ENCODE results near the gene LYAR. TPM values are rescaled to one million over a fixed set of nuclear protein-coding genes. Genes with fewer than 3 reads are reported as not detected.

The LYAR gene
- total RNA-seq, 4 donors from 2014 or later = 13.7 to 21.3 (median 17.2) TPM

DNA sequence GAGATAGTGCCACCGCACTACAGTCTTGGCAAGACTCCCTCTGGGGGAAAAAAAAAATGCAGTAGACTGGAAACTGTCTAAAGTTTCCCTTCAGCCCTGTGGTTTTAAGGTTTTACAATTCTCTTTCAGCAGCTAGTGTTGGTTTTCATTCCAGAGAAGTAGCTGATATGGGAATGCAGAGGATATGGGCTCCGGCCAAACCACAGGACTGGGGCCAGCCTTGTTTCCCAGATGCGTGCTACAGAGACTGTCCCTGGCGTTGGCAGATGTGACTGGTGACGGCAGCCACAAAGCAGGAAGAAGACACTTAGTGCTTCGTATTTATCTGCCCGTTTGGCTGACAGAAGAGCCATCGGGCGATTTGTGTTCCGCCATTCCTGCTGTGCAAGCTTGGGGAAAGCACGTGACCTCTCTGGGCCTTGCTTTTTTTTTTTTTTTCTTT is 43.3 kb upstream of the LYAR start:
- Histone ChIP-seq H3K9me3 (peaks cover 0 to 10% (median 0%) of the 10 kb centered on the region in 3 donors), H3K36me3 (no peaks in the 10 kb centered on the region), H3K4me3 (no peak overlapping the region), H3K4me1 (no peaks in the 10 kb centered on the region), H3K27ac (no peak overlapping the region), H3K27me3 (peaks cover 28% of the 10 kb centered on the region)
- ATAC-seq = no peak
- TF ChIP-seq EP300 (IDR thresholded peaks at IDR 0.05) = no peak
- no peak for TF ChIP-seq POLR2A (IDR thresholded peaks at IDR 0.05)
- no peak for TF ChIP-seq POLR2AphosphoS5 (IDR thresholded peaks at IDR 0.05)
- TF ChIP-seq, protein P1, sequence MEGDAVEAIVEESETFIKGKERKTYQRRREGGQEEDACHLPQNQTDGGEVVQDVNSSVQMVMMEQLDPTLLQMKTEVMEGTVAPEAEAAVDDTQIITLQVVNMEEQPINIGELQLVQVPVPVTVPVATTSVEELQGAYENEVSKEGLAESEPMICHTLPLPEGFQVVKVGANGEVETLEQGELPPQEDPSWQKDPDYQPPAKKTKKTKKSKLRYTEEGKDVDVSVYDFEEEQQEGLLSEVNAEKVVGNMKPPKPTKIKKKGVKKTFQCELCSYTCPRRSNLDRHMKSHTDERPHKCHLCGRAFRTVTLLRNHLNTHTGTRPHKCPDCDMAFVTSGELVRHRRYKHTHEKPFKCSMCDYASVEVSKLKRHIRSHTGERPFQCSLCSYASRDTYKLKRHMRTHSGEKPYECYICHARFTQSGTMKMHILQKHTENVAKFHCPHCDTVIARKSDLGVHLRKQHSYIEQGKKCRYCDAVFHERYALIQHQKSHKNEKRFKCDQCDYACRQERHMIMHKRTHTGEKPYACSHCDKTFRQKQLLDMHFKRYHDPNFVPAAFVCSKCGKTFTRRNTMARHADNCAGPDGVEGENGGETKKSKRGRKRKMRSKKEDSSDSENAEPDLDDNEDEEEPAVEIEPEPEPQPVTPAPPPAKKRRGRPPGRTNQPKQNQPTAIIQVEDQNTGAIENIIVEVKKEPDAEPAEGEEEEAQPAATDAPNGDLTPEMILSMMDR (IDR thresholded peaks at IDR 0.05) = no peak
- 51 to 80% methylated on average over 8 to 11 of the region's 11 CpGs for WGBS, 2 donors (ENCODE audit: low coverage in 1 of 2)

DNA sequence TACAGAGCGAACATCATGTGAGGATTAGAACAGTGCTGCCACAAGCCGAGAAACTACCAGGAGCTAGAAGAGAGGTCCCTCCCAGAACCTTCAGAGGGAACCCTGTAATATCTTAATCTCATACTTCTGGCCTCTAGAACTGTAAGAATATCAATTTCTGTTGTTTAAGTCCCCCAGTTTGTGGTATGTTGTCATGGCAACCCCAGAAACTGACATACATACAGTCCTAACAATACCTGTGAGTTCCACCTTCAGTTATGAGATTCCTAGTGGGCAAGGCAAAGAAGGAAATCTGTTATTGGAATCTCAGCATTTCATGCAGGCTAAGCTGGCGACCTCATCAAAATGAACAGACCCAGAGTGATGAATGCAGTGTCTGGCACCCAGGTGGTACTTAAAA is 42.6 kb upstream of the LYAR start:
- WGBS, 2 donors (ENCODE audit: low coverage in 1 of 2) = 29 to 70% methylated on average over 1 of the region's 3 CpGs
- TF ChIP-seq, protein P1 (IDR thresholded peaks at IDR 0.05) = no peak
- no peak for TF ChIP-seq POLR2A (IDR thresholded peaks at IDR 0.05)
- no peak for TF ChIP-seq POLR2AphosphoS5 (IDR thresholded peaks at IDR 0.05)
- TF ChIP-seq EP300 (IDR thresholded peaks at IDR 0.05) = no peak
- ATAC-seq = no peak
- Histone ChIP-seq H3K36me3 (no peaks in the 10 kb centered on the region), H3K4me1 (no peaks in the 10 kb centered on the region), H3K27ac (no peak overlapping the region), H3K27me3 (peaks cover 35% of the 10 kb centered on the region), H3K9me3 (peaks cover 0 to 15% (median 0%) of the 10 kb centered on the region in 3 donors), H3K4me3 (no peak overlapping the region)

DNA sequence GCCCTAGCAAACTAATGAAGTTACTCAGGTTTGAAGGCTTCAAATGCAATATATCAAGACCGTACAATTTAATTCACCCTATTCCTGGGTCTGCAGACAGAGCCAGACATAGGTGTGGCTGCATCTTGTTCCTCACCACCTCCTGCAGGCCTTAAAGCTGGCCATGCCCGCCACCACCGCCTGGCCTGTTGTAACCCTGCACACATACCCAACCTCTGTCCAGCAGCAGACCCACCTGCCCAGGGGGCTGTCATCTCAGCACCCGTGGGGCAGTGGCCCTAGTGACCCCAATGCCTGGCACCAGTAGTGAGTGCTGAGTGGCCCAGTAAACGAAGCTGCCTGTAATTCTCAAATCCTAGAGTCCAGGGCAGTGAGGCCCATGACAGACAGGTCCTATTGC is 40.8 kb upstream of the LYAR start:
- peaks cover 33% of the 10 kb centered on the region for H3K27me3 ChIP-seq
- TF ChIP-seq, protein P1 (IDR thresholded peaks at IDR 0.05) = no peak
- TF ChIP-seq POLR2AphosphoS5 (IDR thresholded peaks at IDR 0.05) (no peak), POLR2A (IDR thresholded peaks at IDR 0.05) (no peak), EP300 (IDR thresholded peaks at IDR 0.05) (no peak)
- no peak overlapping the region for H3K4me3 ChIP-seq
- no peak for ATAC-seq
- peaks cover 0 to 15% (median 0%) of the 10 kb centered on the region in 3 donors for H3K9me3 ChIP-seq
- 83 to 88% methylated on average over 3 of the region's 5 CpGs for WGBS, 2 donors (ENCODE audit: low coverage in 1 of 2)
- H3K4me1 ChIP-seq = no peaks in the 10 kb centered on the region
- H3K36me3 ChIP-seq = no peaks in the 10 kb centered on the region
- no peak overlapping the region for H3K27ac ChIP-seq

DNA sequence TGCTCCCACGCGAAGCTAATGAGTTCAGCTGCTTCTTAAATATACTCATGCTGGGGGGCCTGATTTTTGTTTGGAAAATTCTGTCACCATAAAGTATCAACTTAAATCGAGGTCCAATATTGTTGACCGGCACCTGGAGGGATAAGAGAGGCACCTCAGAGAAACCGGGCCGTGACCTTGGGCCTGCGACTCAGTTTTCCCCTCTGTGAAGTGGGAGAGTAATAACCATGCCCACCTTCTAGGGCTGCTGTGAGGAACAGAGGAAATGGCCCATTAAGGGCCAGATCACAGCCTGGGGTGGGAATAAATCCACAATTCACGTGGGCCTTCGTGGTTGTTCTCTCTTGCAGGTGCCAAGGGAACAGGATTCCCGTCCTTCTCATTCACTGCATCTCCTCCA is 39.5 kb upstream of the LYAR start:
- H3K36me3 ChIP-seq = no peaks in the 10 kb centered on the region
- peaks cover 0 to 15% (median 0%) of the 10 kb centered on the region in 3 donors for H3K9me3 ChIP-seq
- TF ChIP-seq POLR2A (IDR thresholded peaks at IDR 0.05) (no peak), POLR2AphosphoS5 (IDR thresholded peaks at IDR 0.05) (no peak), EP300 (IDR thresholded peaks at IDR 0.05) (no peak)
- TF ChIP-seq, protein P1 (IDR thresholded peaks at IDR 0.05) = no peak
- 83 to 100% methylated on average over 2 to 5 of the region's 10 CpGs for WGBS, 2 donors (ENCODE audit: low coverage in 1 of 2)
- no peak overlapping the region for H3K4me3 ChIP-seq
- H3K27ac ChIP-seq = no peak overlapping the region
- H3K4me1 ChIP-seq = no peaks in the 10 kb centered on the region
- no peak for ATAC-seq
- H3K27me3 ChIP-seq = peaks cover 33% of the 10 kb centered on the region

DNA sequence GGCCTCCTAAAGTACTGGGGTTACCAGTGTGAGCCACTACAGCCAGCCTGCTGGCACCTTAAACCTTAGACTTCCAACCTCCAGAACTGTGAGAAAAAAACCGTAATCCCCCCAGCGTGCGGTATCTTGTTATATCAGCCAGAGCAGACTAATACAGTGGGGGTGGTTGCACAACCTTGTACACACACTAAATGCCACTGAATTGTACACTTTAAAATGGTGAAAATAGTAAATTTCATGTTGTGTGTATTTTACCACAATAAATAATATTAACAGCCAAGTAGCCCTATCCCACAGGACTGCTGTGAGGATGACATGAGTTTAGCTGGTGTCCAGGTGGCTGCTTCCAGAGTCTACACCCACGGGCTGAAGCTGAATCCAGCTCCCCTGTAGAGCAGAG is 38.9 kb upstream of the LYAR start:
- WGBS, 2 donors (ENCODE audit: low coverage in 1 of 2) = 88 to 95% methylated on average over 3 to 4 of the region's 4 CpGs
- Histone ChIP-seq H3K36me3 (no peaks in the 10 kb centered on the region), H3K9me3 (peaks cover 0 to 15% (median 0%) of the 10 kb centered on the region in 3 donors), H3K4me1 (no peaks in the 10 kb centered on the region), H3K27me3 (peaks cover 32% of the 10 kb centered on the region), H3K4me3 (no peak overlapping the region), H3K27ac (no peak overlapping the region)
- no peak for ATAC-seq
- TF ChIP-seq, protein P1 (IDR thresholded peaks at IDR 0.05) = no peak
- TF ChIP-seq EP300 (IDR thresholded peaks at IDR 0.05) (no peak), POLR2AphosphoS5 (IDR thresholded peaks at IDR 0.05) (no peak), POLR2A (IDR thresholded peaks at IDR 0.05) (no peak)
